Measurements from ENCODE around the gene HSBP1. TPM values are rescaled to one million over a fixed set of nuclear protein-coding genes. Genes with fewer than 3 reads are reported as not detected.

HSBP1 gene
- total and polyA plus RNA-seq, 2 of the 13 experiments (the other 11 are each of a cell fraction or from before 2014, with no cell fraction given) = 249 to 292 TPM

- TF ChIP-seq E2F2 (CRISPR knock-in tag; IDR thresholded peaks at IDR 0.05; ENCODE audit: borderline replicate concordance) = no peak
- no peak for TF ChIP-seq PBX3 (CRISPR knock-in tag; IDR thresholded peaks at IDR 0.05; ENCODE audit: borderline replicate concordance)
- TF ChIP-seq RXRA (CRISPR knock-in tag; IDR thresholded peaks at IDR 0.05) = peak; percentile 90
- no peak for TF ChIP-seq CCDC6 (CRISPR knock-in tag; IDR thresholded peaks at IDR 0.05)
- no peak for TF ChIP-seq ZNF740 (CRISPR knock-in tag; IDR thresholded peaks at IDR 0.05)
- peak; percentile 77; the same call in 1 of the 2 replicates for TF ChIP-seq ZFP36L1 (CRISPR knock-in tag; IDR thresholded peaks at IDR 0.05)
- TF ChIP-seq MXD4 (CRISPR knock-in tag; IDR thresholded peaks at IDR 0.05) = no peak
- no peak for TF ChIP-seq LRRFIP1 (CRISPR knock-in tag; conservative IDR thresholded peaks at IDR 0.05)
- TF ChIP-seq SP1 (IDR thresholded peaks at IDR 0.05) = no peak
- no peak for TF ChIP-seq SP1 (CRISPR knock-in tag; IDR thresholded peaks at IDR 0.05)
- no peak for TF ChIP-seq ELF4 (CRISPR knock-in tag; IDR thresholded peaks at IDR 0.05; ENCODE audit: borderline replicate concordance)
- TF ChIP-seq, protein P1, sequence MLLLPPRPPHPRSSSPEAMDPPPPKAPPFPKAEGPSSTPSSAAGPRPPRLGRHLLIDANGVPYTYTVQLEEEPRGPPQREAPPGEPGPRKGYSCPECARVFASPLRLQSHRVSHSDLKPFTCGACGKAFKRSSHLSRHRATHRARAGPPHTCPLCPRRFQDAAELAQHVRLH (CRISPR knock-in tag; IDR thresholded peaks at IDR 0.05; ENCODE audit: borderline replicate concordance, low read depth) = peak; percentile 46; the same call in 1 of the 2 replicates
- TF ChIP-seq ZNF567 (CRISPR knock-in tag; IDR thresholded peaks at IDR 0.05; ENCODE audit: borderline replicate concordance) = no peak
- TF ChIP-seq FLYWCH1 (CRISPR knock-in tag; IDR thresholded peaks at IDR 0.05) = no peak
- TF ChIP-seq GABPB1 (CRISPR knock-in tag; IDR thresholded peaks at IDR 0.05) = peak; percentile 36
- TF ChIP-seq POLR2AphosphoS2 (IDR thresholded peaks at IDR 0.05; ENCODE audit: low read depth, low read length) = no peak
- TF ChIP-seq ZSCAN5A (CRISPR knock-in tag; IDR thresholded peaks at IDR 0.05; ENCODE audit: borderline replicate concordance) = no peak
- TF ChIP-seq MTF1 (CRISPR knock-in tag; IDR thresholded peaks at IDR 0.05) = no peak
- no peak for TF ChIP-seq ZNF841 (CRISPR knock-in tag; IDR thresholded peaks at IDR 0.05; ENCODE audit: borderline replicate concordance)
- TF ChIP-seq, protein P2, sequence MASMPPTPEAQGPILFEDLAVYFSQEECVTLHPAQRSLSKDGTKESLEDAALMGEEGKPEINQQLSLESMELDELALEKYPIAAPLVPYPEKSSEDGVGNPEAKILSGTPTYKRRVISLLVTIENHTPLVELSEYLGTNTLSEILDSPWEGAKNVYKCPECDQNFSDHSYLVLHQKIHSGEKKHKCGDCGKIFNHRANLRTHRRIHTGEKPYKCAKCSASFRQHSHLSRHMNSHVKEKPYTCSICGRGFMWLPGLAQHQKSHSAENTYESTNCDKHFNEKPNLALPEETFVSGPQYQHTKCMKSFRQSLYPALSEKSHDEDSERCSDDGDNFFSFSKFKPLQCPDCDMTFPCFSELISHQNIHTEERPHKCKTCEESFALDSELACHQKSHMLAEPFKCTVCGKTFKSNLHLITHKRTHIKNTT (CRISPR knock-in tag; IDR thresholded peaks at IDR 0.05) = no peak
- TF ChIP-seq ZNF891 (CRISPR knock-in tag; IDR thresholded peaks at IDR 0.05) = no peak
These were observed 6.3 kb downstream of the HSBP1 start (continued) for GRCh38 chr16:83813823-83814658.
